ENCODE data around the gene SRCIN1. TPM values are rescaled to one million over a fixed set of nuclear protein-coding genes. Genes with fewer than 3 reads are reported as not detected.

Gene SRCIN1
- total RNA-seq, 1 experiment from 2014 or later = 6.9 TPM

- TF ChIP-seq, protein P1, sequence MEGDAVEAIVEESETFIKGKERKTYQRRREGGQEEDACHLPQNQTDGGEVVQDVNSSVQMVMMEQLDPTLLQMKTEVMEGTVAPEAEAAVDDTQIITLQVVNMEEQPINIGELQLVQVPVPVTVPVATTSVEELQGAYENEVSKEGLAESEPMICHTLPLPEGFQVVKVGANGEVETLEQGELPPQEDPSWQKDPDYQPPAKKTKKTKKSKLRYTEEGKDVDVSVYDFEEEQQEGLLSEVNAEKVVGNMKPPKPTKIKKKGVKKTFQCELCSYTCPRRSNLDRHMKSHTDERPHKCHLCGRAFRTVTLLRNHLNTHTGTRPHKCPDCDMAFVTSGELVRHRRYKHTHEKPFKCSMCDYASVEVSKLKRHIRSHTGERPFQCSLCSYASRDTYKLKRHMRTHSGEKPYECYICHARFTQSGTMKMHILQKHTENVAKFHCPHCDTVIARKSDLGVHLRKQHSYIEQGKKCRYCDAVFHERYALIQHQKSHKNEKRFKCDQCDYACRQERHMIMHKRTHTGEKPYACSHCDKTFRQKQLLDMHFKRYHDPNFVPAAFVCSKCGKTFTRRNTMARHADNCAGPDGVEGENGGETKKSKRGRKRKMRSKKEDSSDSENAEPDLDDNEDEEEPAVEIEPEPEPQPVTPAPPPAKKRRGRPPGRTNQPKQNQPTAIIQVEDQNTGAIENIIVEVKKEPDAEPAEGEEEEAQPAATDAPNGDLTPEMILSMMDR (conservative IDR thresholded peaks at IDR 0.05) = no peak
- Histone ChIP-seq H3K4ac (ENCODE audit: low read depth, low read length) (no peak overlapping the region), H3K14ac (ENCODE audit: insufficient read depth, low read length) (peak overlapping the region; percentile 45; the same call in 1 of the 2 replicates), H3K9ac (ENCODE audit: extremely low read depth, insufficient read length, low read length) (no peak overlapping the region), H4K8ac (replicated peaks; ENCODE audit: insufficient read length, low read depth, low read length) (no peak overlapping the region), H2BK5ac (ENCODE audit: insufficient read length, low read length) (no peak overlapping the region), H3K27me3 (ENCODE audit: insufficient read depth, low read length) (no peaks in the 10 kb centered on the region), H2AFZ (ENCODE audit: low read length) (no peak overlapping the region), H2BK20ac (ENCODE audit: low read depth, low read length, poor library complexity, severe bottlenecking) (no peak overlapping the region), H3T11ph (ENCODE audit: low read length) (no peak overlapping the region), H3K4me2 (ENCODE audit: insufficient read depth, insufficient read length, low read length) (no peak overlapping the region), H3K9me3 (ENCODE audit: control insufficient read depth, low read depth, low read length) (no peaks in the 10 kb centered on the region), H4K91ac (ENCODE audit: insufficient read length, low read depth, low read length) (no peak overlapping the region), H3K27ac (ENCODE audit: insufficient read length, low read depth, low read length) (no peak overlapping the region), H3K23me2 (ENCODE audit: insufficient read length, low read depth, low read length, poor library complexity, severe bottlenecking) (no peaks in the 10 kb centered on the region), H2BK12ac (ENCODE audit: insufficient read length, low read depth, low read length) (no peak overlapping the region), H3K18ac (ENCODE audit: insufficient read length, low read depth, low read length) (no peak overlapping the region), H3K79me1 (ENCODE audit: insufficient read depth, low read depth, low read length, poor library complexity, severe bottlenecking) (no peaks in the 10 kb centered on the region), H4K20me1 (ENCODE audit: control insufficient read depth, insufficient read depth, insufficient read length) (no peaks in the 10 kb centered on the region), H3K4me1 (ENCODE audit: insufficient read depth, low read length) (peaks cover 7% of the 10 kb centered on the region; the same call in 1 of the 2 replicates), H3K79me2 (ENCODE audit: insufficient read depth, low read length) (no peaks in the 10 kb centered on the region), H2BK120ac (ENCODE audit: low read depth, low read length, poor library complexity, severe bottlenecking) (no peak overlapping the region), H2BK15ac (ENCODE audit: low read depth, low read length) (no peak overlapping the region), H3K56ac (ENCODE audit: insufficient read length, low read depth, low read length) (no peak overlapping the region), H2AK5ac (ENCODE audit: insufficient read length, low read length) (no peak overlapping the region), H3K23ac (ENCODE audit: insufficient read length, low read depth, low read length) (no peak overlapping the region), H4K5ac (ENCODE audit: insufficient read length, low read depth, low read length) (no peak overlapping the region)
- H3K4me1 Mint-ChIP-seq = peaks cover 33 to 47% of the 10 kb centered on the region in 2 experiments
- peaks cover 11 to 12% of the 10 kb centered on the region in 2 experiments for H3K9me3 Mint-ChIP-seq
- no CpG with 5 or more reads among the region's 7 CpGs for WGBS (ENCODE audit: extremely low coverage, insufficient read length, low lambda C conversion rate)
- no peak overlapping the region for H3K27ac Mint-ChIP-seq
- peaks cover 13% of the 10 kb centered on the region for H3K27me3 Mint-ChIP-seq (ENCODE audit: low read depth)
- peaks cover 2 to 13% (median 4%) of the 10 kb centered on the region in 3 experiments; a peak in 5 of 7 replicates for H3K36me3 Mint-ChIP-seq (ENCODE audit: insufficient read depth in 1 of 3, low read depth in 3 of 3)
- peak; percentile 39 for DNase-seq
- peak overlapping the region in 1 of 2 experiments; percentile 6; a peak in 1 of 5 replicates for H3K4me3 Mint-ChIP-seq
Observed at GRCh38 chr17:38613981-38614779, 8.4 kb upstream of the SRCIN1 start.

Data from H9 (cell line).